Erythroblast (primary cell): Measurements from ENCODE around the gene LRIT1.

Source experiments
- GATA1 ChIP-seq: IDR thresholded peaks from 2 replicates; pipeline ENCODE4 v1.6.1; 2011; ENCODE audit warnings: low read depth, mild to moderate bottlenecking, control low read depth, low read length, moderate library complexity
- POLR2A ChIP-seq: IDR thresholded peaks from 2 replicates; pipeline ENCODE4 v1.6.1; 2011; ENCODE audit warnings: mild to moderate bottlenecking, low read length

DNA sequence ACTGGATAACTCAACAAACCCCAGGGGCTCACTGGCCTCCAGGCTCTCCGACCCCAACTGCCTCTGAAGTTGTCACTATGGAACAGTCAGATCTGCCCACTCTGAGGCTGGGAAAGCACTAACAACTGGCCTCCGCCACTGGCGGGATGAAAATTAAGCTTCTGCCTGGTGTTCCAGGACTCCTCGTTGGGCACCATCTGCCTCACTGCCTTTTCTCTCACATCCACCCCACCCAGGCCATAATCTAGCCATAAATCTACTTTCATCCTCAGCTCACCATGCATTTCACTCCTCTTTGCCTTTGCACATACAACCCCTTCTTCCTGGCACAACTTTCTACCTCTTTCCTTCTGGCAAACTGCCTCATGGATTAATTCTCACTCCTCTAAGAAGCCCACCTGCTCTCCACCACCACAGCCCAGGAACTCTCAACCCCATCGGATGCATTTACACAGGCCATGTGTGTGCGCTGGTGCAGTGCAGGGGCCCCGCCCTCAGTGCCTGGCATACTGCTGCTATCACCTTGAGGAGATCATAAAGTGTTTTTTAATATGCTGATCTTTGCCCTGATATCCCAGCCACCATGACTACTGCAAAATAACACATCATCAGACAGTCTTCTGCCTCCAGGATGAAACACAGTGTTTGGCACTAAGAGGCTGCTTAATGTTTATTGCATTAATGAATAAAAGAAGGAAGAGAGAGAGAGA lies 43.0 kb downstream of the LRIT1 start:
- TF ChIP-seq POLR2A: no peak
- TF ChIP-seq GATA1: no peak
